Upper lobe of left lung (tissue), 4 donors: ENCODE measurements around the gene PIR.

Source experiments
- CTCF ChIP-seq, 6 experiments: fragments of 450-650 bp in 4 of 6; fragments of 200-600 bp in 2 of 6; sonication (generic) in 2 of 6; IDR thresholded peaks; one replicate each; pipeline ENCODE4 v1.5.1; 2016 to 2019; ENCODE audit warnings: antibody characterized with exemption in 6 of 6
- EP300 ChIP-seq, 4 donors: sonication (generic); formaldehyde crosslinking; IDR thresholded peaks; one replicate each; pipeline ENCODE4 v1.5.1; 2017; ENCODE audit warnings: antibody characterized with exemption in 4 of 4, control low read depth in 2 of 4
- POLR2A ChIP-seq, 4 donors: fragments of 450-650 bp; IDR thresholded peaks; one replicate each; pipeline ENCODE4 v1.5.1; 2016 to 2017; ENCODE audit warnings: antibody characterized with exemption in 4 of 4, mild to moderate bottlenecking in 2 of 4
- POLR2AphosphoS5 ChIP-seq, 2 donors: sonication (generic); formaldehyde crosslinking; IDR thresholded peaks; one replicate each; pipeline ENCODE4 v1.5.1; 2017; ENCODE audit warnings: antibody characterized with exemption in 2 of 2

GRCh38 chrX:15413101-15413500 lies 80.0 kb downstream of the PIR start:
- TF ChIP-seq CTCF (IDR thresholded peaks at IDR 0.05) = no peak
- no peak for TF ChIP-seq POLR2A (IDR thresholded peaks at IDR 0.05)
- no peak for TF ChIP-seq POLR2AphosphoS5 (IDR thresholded peaks at IDR 0.05)
- no peak for TF ChIP-seq EP300 (IDR thresholded peaks at IDR 0.05)
